ENCODE results near the gene TTC7B. TPM values are rescaled to one million over a fixed set of nuclear protein-coding genes. Genes with fewer than 3 reads are reported as not detected.

The TTC7B gene
- total RNA-seq, 1 donor from 2014 or later: 46.0 TPM

GRCh38 chr14:90720336-90720735 is 95.9 kb downstream of the TTC7B start:
- Histone ChIP-seq H3K27me3 (ENCODE audit: control insufficient read depth, insufficient read depth, low read length) (no peaks in the 10 kb centered on the region), H3K36me3 (ENCODE audit: control insufficient read depth, insufficient read depth, low read length) (no peaks in the 10 kb centered on the region), H3K4me3 (ENCODE audit: low read depth, low read length) (no peak overlapping the region)
- DNase-seq (ENCODE audit: low read depth): no peak
- no peak for TF ChIP-seq CTCF (IDR thresholded peaks at IDR 0.05; ENCODE audit: insufficient read depth, low read length, poor library complexity, severe bottlenecking)

GRCh38 chr14:90717916-90718315 is 98.3 kb downstream of the TTC7B start:
- Histone ChIP-seq H3K4me3 (ENCODE audit: low read depth, low read length) (no peak overlapping the region), H3K27me3 (ENCODE audit: control insufficient read depth, insufficient read depth, low read length) (no peaks in the 10 kb centered on the region), H3K36me3 (ENCODE audit: control insufficient read depth, insufficient read depth, low read length) (no peaks in the 10 kb centered on the region)
- DNase-seq (ENCODE audit: low read depth): no peak
- TF ChIP-seq CTCF (IDR thresholded peaks at IDR 0.05; ENCODE audit: insufficient read depth, low read length, poor library complexity, severe bottlenecking): no peak

GRCh38 chr14:90715993-90716392 is 100.2 kb downstream of the TTC7B start:
- no peaks in the 10 kb centered on the region for H3K27me3 ChIP-seq (ENCODE audit: control insufficient read depth, insufficient read depth, low read length)
- no peaks in the 10 kb centered on the region for H3K36me3 ChIP-seq (ENCODE audit: control insufficient read depth, insufficient read depth, low read length)
- DNase-seq (ENCODE audit: low read depth): no peak
- H3K4me3 ChIP-seq (ENCODE audit: low read depth, low read length): no peak overlapping the region
- TF ChIP-seq CTCF (IDR thresholded peaks at IDR 0.05; ENCODE audit: insufficient read depth, low read length, poor library complexity, severe bottlenecking): no peak

GRCh38 chr14:90715495-90715894 is 100.7 kb downstream of the TTC7B start:
- H3K27me3 ChIP-seq (ENCODE audit: control insufficient read depth, insufficient read depth, low read length): no peaks in the 10 kb centered on the region
- no peak for DNase-seq (ENCODE audit: low read depth)
- H3K36me3 ChIP-seq (ENCODE audit: control insufficient read depth, insufficient read depth, low read length): no peaks in the 10 kb centered on the region
- H3K4me3 ChIP-seq (ENCODE audit: low read depth, low read length): no peak overlapping the region
- no peak for TF ChIP-seq CTCF (IDR thresholded peaks at IDR 0.05; ENCODE audit: insufficient read depth, low read length, poor library complexity, severe bottlenecking)

GRCh38 chr14:90714811-90715210 is 101.4 kb downstream of the TTC7B start:
- Histone ChIP-seq H3K36me3 (ENCODE audit: control insufficient read depth, insufficient read depth, low read length) (no peaks in the 10 kb centered on the region), H3K27me3 (ENCODE audit: control insufficient read depth, insufficient read depth, low read length) (no peaks in the 10 kb centered on the region), H3K4me3 (ENCODE audit: low read depth, low read length) (no peak overlapping the region)
- DNase-seq (ENCODE audit: low read depth): no peak
- no peak for TF ChIP-seq CTCF (IDR thresholded peaks at IDR 0.05; ENCODE audit: insufficient read depth, low read length, poor library complexity, severe bottlenecking)

GRCh38 chr14:90704738-90705392 is 111.4 kb downstream of the TTC7B start:
- no peak for DNase-seq (ENCODE audit: low read depth)
- H3K4me3 ChIP-seq (ENCODE audit: low read depth, low read length): no peak overlapping the region
- no peak for TF ChIP-seq CTCF (IDR thresholded peaks at IDR 0.05; ENCODE audit: insufficient read depth, low read length, poor library complexity, severe bottlenecking)
- no peaks in the 10 kb centered on the region for H3K27me3 ChIP-seq (ENCODE audit: control insufficient read depth, insufficient read depth, low read length)
- no peaks in the 10 kb centered on the region for H3K36me3 ChIP-seq (ENCODE audit: control insufficient read depth, insufficient read depth, low read length)
